GM18505 (cell line): ENCODE measurements around the gene ADD1.

ENCODE experiments used
- ATAC-seq: cut with Tn5 transposase; IDR thresholded peaks from one replicate; pipeline ENCODE4 v1.9.1; 2021; ENCODE audit not compliant: unreplicated experiment
- POLR2A ChIP-seq: IDR thresholded peaks from 4 replicates; pipeline ENCODE4 v1.6.1; 2011; ENCODE audit warnings: borderline replicate concordance; ENCODE audit not compliant: insufficient read depth, insufficient read length; ENCODE audit errors: extremely low read depth

Gene ADD1

GRCh38 chr4:2823671-2824328 is 19.8 kb upstream of the ADD1 start:
- no peak for ATAC-seq
- TF ChIP-seq POLR2A: no peak

GRCh38 chr4:2824329-2824835 is 19.3 kb upstream of the ADD1 start:
- no peak for TF ChIP-seq POLR2A
- no peak for ATAC-seq

GRCh38 chr4:2824836-2825381 is 18.7 kb upstream of the ADD1 start:
- no peak for TF ChIP-seq POLR2A
- ATAC-seq: no peak

GRCh38 chr4:2825740-2826139 is 17.9 kb upstream of the ADD1 start:
- no peak for TF ChIP-seq POLR2A
- ATAC-seq: no peak

GRCh38 chr4:2827071-2827873 is 16.4 kb upstream of the ADD1 start:
- TF ChIP-seq POLR2A: no peak
- ATAC-seq: no peak

GRCh38 chr4:2827874-2828751 is 15.5 kb upstream of the ADD1 start:
- no peak for TF ChIP-seq POLR2A
- ATAC-seq: no peak

- no peak for TF ChIP-seq POLR2A
- no peak for ATAC-seq
Measured at GRCh38 chr4:2828758-2829181, 14.9 kb upstream of the ADD1 start.

GRCh38 chr4:2829321-2829932 is 14.2 kb upstream of the ADD1 start:
- no peak for TF ChIP-seq POLR2A

GRCh38 chr4:2829933-2830451 is 13.7 kb upstream of the ADD1 start:
- TF ChIP-seq POLR2A: no peak
- no peak for ATAC-seq

More at GRCh38 chr4:2829321-2829932, 14.2 kb upstream of the ADD1 start:
- no peak for ATAC-seq

- TF ChIP-seq POLR2A: no peak
- ATAC-seq: no peak
Measured at GRCh38 chr4:2830632-2831610, 12.7 kb upstream of the ADD1 start.

- TF ChIP-seq POLR2A: peak; percentile 16
- ATAC-seq: no peak
Measured at GRCh38 chr4:2831611-2832308, 11.9 kb upstream of the ADD1 start.
